Left kidney (tissue), 2 donors: ENCODE results near the gene CIITA. TPM values are rescaled to one million over a fixed set of nuclear protein-coding genes. Genes with fewer than 3 reads are reported as not detected.
"Not testable (repeated sequence)": the region's sequence is repeated elsewhere in the genome, so short reads cannot be mapped to it uniquely, and the experiment has no call there.

Source experiments
- DNase-seq: peaks from one replicate; pipeline ENCODE4 v3.0.0-alpha.2; 2013
- polyA plus RNA-seq: library from polyadenylated mRNA; unstranded; fragments of 120-200 nt; gene quantifications from one replicate; pipeline ENCODE4 v1.2.1, GENCODE V29; 2013; ENCODE audit not compliant: insufficient read length

The CIITA gene
- polyA plus RNA-seq, 1 donor, result 4.4 TPM

DNA sequence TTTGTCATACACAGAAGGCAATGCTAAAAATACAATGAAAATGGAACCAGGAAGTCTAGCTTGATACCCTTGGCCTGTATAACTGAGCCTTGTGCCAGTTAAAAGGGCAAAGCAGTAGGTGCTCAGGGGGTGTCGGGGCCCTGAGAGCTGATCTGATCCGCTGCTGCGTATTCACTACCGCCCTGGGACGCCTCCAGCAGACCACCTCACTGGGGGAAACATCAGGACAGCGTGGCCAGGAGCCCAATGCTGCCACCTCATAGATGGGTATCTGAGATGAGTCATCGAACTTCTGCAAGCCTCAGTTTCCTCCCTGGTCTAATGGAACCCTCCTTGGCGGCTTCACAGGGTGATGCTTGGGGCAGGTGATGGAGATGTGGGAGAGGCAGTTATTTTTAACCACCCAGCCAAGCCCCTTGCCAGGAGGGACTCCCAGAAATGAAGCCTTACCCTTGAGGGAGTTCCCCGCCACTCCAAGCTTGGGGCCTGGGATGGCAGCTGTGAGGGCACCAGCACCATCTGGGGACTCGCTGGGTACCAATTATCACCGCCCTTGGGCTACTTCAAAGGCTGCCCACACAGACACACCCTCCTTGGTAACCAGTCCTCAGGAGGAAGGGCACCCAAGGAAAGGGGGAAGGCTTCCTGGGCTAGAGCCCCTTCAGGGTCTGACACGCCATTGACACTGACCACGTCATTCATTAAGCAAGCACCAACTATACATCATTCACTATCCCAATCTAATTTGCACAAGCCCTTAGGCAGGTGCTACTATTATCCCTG is 57.5 kb downstream of the CIITA start:
- no peak for DNase-seq

DNA sequence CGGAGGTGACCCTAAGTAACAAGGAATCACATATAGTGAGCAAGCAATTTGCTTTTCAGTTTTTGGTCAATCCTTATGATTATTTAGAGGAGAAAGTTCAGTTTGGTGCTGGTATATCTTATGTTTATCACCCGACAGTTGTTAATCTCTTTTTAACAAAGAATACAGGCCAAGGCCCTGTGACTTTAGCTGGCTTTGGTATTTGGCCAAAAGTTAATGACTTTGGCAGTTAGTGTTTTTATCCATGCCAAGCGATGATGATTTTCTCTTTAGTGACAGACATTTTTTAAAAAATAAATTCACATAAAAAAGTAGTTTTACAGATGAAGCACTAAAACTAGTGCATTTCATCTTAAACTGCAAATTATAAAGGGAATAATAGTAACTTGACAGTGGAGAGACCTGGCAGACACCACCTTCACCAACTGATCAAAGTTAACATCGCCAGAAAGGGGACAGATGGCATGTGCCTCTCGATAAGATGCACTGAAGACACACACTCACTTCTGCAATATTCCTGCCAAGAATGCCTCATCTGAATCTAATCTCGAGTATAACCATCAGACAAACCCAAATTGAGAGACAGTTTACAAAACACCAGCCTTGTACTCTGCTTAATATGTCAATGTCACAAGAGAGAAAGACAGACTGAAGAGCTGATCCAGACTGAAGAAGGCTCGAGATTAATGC is 58.4 kb downstream of the CIITA start:
- DNase-seq, result no peak

DNA sequence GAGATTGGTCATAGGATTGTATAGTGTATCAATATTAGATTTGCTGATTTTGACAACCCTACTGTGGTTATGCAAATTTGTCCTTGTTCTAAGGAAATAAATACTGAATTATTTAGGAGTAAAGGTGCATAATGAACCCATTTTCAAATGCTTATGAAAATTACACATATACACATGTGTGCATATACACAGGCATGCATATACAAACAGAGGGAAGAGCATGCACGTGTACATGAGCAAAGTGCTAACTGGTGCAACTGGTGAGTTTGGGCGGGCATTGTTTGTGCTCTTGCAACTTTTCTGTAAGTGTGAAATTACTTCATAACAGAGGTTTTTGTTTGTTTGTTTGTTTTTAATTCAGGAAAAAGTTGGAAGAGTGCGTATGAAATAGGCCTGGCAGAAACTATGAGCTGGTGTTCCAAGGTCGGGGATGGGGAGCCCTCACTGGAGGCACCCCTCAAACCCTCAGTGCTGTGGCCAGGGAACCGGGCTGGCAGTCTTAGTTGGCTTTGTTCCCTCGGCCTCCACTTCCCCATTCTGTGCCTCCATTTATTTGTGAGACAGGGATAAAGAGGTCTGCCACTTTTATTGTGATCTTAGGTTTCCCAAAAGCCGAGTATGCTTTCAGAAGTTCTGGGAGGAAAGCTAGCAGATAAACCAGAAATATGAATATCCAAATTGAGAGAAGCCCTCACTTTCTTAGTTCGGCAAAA is 59.4 kb downstream of the CIITA start:
- no peak for DNase-seq

DNA sequence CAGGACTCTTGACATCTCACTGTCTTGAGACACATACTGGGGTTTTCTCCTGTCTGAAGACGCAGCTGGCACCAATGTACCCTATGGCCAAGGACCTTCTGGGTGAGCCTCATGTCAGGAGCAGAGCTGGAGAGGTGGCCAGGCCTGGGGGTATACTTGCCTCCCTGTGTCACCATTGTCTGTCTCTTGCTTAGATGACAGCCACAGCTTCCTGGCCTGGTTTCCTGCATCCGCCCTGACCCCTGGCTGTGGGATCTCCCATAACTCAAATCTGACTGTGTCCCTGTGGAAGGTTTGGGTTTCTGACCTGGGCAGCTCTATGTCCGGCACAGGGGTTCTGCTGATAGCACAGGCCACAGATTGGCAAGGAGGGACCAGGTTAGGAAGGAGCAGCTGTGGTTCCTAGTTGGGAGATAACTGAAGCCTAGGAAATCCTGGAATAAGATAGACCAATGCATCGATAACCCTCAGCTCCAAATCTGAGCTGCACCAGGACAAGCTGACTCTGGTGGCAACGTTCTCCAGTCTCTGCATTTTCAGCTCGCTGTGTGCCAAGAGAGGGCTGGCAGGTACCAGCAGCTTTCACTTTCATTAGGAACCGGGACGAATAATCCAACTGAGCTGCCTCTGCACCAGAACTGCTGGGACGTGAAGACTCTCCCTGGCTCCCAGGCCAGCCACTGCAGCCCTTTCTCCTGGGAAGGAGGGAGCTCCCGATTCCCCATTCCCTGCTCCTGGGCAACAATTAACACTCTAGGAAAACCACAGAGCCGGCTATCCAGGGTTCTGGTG is 60.3 kb downstream of the CIITA start:
- no peak for DNase-seq

DNA sequence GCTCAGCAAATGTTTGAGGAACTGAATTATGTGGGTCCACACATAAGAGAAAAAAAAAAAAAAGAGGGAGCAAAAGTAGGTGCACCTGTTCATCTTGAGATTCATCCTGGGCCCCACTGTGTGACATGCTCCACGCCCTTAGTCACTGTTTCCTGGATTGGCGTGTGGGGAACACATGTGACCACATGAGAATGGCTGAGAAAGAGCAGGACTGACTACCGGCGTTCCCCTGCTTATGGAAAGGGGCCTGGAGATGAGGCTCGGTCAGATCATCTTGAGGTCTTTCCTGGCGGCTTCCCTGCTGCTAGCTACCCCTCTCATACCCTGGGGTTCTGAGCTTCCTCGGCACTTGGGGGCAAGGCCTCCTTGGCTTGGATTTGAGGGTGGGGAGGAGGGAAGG is 61.3 kb downstream of the CIITA start:
- no peak for DNase-seq

DNA sequence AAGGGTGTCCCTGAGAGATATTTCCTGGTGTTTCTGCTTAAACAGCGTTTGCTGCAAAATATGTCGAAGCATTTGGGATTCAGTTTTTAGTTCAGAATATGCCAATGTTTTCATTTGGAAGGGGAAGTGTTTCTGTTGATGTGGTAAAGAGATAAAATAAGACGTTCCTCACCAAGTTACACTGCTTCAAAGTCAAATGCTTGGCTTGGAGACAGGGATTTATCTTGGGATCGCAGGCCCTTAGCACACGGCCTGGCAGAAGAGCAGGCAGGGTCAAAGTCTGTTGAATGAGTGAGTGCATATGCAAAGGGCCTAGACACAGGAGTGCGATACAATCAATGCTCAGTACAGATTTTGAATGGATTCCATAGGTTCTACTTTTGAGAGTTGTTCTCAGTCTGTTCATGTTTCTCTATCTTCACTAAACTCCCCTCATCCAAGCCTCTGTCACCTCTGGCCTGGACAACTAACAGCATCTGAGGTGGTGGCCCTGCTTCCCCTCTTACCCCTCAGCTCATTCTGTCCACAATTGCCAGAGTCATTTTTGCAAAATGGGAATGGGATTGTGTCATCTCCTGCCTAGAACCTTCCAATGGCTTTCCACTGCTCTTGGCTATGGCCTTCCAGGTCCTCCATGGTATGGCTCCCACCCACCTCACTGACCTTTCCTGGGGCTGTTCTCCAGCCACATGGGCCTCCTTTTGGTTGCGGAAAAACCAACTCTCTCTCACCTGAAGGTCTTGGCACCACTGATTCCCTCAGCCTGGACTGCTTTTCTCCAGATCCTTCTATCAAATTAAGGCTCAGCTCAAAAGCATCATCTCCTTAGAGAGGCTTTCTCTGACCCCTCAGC is 62.0 kb downstream of the CIITA start:
- DNase-seq, result no peak

DNA sequence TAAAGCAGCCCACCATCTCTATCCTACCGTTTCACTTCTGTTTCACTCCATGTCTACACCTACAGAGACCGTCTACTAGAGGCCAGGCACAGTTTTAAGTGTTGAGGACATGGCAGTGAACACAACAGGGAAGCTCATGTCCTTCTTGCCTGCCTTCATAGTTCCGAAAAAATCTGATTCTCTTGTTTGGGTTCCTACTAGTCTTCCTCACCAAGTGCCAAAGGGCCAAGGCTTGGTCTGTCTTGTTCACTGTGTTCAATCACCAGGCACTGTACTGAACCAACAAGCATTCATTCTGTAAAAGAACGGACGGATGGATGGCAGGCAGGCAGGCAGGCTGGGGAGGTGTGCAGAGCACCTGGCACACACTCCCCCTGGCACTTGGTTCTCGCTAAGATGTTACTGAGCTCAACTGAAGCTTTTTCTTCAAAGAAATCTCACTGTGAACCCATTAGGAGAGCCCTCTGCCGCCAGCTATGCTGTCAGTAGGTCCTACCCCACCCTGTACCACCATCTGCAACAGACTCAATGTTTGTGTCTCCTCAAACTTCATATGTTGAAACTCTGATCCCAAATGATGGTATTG is 62.7 kb downstream of the CIITA start:
- no peak for DNase-seq

DNA sequence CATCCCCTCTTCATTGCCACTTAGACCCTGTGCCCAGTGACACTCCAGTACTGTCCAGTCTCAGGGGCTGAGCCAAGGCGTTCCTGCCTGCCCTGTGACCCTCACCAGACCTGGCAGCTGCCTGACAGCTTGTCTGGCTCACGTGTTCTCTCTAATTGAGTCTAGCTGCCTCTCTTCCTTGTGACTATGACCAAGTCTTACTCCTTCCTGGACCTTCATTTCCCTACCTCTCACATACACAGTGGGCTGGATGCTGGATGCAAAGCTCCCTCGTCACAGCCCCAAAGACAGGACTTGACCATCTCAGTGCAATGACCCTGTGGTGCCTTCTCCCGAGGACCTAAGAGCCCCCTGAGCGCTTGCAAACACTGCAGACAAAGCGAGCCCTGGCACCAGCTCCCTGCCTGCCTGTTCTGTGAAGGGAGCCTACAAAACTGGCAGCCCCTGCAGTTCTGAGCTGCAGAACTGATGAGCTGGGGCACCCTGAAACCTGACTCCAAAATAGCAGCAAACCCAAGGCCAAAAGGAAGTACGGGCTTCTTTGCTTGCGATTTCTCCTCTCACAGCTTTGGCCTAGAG is 63.6 kb downstream of the CIITA start:
- no peak for DNase-seq

DNA sequence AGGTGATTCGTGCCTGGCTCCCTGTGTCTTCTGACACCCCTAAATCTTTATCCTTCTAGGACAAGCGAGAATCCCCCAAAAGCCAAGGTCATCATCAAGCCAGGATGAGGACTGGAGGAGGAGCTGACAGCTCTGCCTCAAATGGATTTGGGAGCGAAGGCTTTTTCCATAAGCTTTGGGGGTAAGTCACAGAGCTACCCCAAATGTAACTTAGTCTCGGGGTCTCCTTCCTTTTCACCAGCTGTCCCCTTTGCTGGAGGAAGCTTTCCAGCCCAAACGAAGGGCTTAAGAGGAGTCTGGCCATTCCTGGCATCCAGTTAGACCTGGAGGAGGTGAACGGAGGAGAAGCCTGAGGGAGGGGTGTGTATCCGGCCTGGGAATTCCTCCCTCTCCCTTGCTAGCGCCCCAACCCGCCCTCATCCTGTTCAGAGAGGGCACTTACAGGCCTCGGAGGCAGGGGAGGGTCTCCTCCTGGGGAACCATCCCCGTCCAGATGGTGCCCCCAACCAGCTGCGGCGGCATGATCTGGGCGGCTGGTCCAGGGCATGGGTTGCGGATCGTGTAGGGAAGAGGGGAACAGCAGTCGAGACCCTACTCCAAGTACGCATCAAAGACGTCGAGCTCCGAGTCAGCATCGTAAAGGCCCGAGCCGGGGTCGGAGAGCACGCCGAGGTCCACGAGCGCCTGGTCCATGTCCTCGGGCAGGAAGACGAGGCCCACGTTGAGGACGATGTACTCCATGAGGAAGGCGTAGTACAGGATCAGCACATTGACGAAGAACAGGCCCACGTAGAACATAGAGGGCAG is 64.3 kb downstream of the CIITA start:
- DNase-seq, result no peak

DNA sequence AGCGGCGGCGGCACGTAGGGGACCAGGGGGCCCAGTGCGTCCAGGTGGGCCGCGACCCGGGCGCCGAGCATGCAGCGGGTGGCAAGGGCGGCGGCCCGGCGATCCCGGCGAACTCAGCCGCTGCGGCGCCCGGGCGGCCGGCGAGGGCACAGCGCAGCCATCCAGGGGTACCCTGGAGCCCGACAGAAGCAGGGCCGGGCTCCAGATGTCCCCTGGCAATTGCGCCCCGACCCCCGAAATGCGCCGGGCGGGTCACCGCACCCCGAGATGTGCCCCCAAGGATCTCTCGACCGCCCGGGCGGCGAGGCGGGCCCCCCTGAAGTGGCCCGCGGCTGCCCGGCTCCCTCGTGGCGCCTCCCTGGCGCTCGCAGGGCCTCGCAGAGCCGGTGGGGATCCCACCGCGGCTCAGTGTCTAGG is 64.9 kb downstream of the CIITA start:
- DNase-seq, result not testable (repeated sequence)

DNA sequence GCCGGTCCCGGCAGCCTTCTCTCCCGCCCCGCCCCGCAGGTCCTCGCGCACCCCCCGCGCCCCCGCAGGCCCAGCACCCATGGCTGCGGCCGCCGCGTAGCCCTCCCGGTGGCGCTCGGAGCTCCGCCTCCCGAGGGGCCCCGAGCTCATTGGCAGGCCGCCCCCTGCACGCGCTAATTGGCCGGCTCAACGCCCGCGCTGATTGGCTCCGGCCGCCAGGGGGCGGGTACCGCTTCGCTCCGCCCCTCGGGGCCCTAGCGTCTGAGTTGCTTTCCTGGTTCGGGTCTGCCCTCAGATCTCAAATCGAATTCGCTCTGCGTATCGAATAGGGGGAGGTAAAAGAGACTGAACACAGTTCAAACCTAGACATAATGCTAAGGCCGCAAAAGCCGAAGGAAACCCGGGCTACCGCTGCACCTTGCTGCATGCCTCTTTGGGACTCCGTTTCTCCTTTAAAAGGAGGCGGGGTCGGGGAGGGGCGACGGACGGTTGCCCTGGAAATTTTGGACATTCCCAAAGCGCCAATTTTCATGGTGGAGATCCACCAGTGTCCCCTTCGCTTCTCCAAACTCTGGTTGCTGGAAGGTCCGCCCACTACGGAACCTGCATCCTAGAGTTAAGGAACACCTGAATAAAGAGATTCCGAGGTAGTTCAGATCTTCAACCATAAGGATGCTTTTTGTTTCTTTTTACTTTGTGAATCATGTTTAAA is 65.5 kb downstream of the CIITA start, which contains the start of gene DEXI:
Gene DEXI (minus strand): TSS at position 117 of the 712 bp plus-strand sequence. CDS start 463 bp downstream, outside the sequence.
- DNase-seq, result peak; percentile 92

DNA sequence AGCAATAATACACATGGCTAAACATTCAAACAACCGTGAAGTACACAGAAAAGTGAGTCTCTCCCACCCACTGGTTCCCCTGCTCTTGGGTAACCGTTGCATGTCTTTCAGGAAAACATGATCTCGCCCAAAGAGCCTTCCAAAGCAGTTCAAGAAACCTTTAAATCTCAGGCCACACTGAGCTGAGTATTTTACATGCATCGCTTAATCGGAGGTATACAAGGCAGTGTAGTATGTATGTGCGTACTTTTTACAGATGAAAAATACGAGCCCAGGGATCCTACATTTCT is 66.0 kb downstream of the CIITA start:
- no peak for DNase-seq

DNA sequence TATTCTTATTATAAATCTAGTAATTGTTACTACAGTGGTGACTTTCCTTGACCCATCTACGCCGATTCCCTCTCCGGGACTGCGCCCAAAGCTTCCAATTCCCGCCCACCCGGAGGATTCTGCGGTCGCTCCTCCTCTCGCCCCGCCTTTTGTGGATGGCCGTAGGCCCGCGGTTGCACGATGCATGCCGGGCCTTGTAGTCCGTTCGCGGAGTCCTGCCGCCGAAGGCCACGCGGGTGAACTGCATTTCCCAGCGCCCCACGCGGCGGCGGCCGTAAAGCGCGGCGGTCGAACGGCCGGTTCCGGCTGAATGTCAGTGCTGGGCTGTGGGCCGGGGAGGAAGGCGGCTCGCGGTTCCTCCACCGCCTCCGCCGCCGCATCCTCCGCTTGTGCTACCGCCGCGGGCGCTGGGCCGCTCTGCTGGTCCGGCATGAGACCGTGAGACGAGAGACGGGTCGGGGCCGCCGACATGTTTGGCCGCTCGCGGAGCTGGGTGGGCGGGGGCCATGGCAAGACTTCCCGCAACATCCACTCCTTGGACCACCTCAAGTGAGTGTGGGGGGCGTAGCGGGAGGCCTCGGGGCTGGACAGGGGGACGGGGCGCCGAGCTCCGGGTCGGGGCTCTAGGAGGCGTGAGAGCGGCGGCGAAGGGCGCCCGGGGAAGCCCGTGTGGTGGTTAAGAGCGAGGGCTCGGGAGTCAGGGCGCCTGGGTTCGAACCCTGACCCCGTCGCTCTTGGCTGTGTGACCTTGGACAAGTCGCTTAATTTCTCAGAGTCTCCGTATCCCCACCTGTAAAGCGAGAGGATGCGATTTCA is 67.5 kb downstream of the CIITA start, which contains the start of gene CLEC16A:
Gene CLEC16A (plus strand): TSS at position 316 of the 816 bp plus-strand sequence. CDS start 154 bp downstream, at position 470.
- DNase-seq, result peak; percentile 93

DNA sequence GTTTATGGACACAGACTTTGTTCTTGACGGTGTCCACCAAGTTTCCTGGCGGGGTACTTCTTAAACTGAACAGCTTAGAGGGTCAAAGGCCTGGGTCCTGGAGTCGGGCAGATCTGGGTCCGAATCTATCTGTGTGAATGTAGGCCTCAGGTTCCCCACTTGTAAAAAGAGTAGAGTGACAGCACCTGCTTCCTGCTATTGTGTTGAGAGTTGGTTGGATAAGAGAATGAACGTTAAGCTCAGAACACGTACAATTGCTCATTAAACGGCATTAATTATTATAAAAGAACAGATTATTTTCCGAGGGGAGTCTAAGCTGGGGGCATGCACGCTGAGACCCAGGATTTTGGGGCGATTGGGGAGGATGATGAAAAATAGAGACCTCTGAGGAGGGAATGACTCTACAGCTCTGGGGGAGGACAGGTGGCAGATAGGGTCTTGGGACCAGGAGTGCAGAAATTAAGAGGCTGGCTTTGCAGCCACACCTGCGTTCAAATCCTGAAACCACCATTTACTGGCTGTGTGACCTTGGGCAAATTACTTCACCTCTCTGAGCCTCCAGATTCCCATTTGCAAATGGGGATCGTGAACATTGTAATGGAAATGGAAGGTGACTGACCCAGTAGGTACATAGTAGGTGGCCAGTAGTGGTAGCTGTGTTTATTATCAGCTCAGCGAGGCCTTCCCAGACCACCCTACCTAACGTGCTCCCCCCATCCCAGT is 68.2 kb downstream of the CIITA start:
- no peak for DNase-seq

DNA sequence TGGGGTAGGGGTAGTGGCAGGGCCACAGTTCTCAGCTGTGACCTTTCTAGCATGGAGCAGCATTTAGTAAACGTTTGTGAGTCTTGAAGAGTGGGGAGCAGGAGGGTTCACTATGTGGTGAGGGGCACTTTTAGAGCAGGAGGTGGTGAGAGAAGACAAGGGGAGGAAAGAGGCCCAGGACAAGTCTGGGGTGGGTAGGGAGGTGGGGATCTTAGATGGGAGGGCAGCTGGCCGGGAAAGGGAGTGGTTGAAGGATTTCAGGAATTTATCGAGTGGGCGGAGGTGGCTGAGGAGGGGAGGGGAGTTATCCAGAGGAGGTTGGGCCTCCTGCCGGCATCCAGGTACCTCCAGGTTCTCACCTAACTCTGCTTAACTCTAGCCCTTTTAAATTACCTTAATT is 69.3 kb downstream of the CIITA start:
- no peak for DNase-seq

DNA sequence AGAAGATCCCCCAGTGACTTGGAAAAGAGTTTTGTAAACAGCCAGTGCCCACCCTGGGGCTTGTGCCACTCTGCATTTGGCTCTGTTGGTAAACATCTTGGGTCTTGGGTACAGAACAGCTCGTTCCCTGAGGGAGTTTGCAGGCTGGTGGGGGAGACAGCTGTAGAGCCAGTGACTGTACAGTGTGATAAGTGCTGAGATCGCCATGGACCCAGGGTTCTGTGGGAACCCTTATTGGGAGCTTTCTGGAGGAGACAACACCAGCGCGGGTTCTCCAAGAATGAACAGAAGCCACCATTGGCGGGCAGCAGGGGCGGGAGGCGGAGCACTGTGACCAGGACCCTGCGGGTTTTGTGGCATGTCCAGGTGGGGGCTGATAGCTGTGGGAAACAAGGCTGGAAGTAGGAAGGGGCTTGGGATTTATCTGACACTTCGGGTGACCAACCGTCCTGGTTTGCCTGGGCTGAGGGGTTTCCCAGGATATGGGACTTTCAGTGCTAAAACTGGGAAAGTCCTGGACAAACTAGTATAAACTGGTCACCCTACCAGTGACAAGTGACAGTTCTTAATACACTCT is 70.3 kb downstream of the CIITA start:
- no peak for DNase-seq
